GM23338 (cell line): ENCODE measurements around the gene ATP6V1E1.
A peak's percentile ranks its signal among the peaks of the same experiment; 100 is the strongest.

Experiments used
- CREB1 ChIP-seq: fragments of 250-450 bp; sonication (Bioruptor Pico); IDR thresholded peaks from 2 replicates; pipeline ENCODE4 v1.5.0; 2020; ENCODE audit warnings: low read depth, mild to moderate bottlenecking, moderate library complexity
- EZH2 ChIP-seq: fragments of 200-600 bp; sonication (generic); IDR thresholded peaks from one replicate; pipeline ENCODE4 v1.8.0; 2017; ENCODE audit warnings: antibody characterized with exemption, mild to moderate bottlenecking, low read depth; ENCODE audit not compliant: unreplicated experiment
- EZH2phosphoT487 ChIP-seq: fragments of 200-600 bp; sonication (generic); IDR thresholded peaks from one replicate; pipeline ENCODE4 v1.8.1; 2018; ENCODE audit warnings: antibody characterized with exemption; ENCODE audit not compliant: unreplicated experiment
- JUNB ChIP-seq: IDR thresholded peaks from one replicate; pipeline ENCODE4 v1.6.1; 2016; ENCODE audit warnings: antibody characterized with exemption; ENCODE audit not compliant: unreplicated experiment
- NANOG ChIP-seq: IDR thresholded peaks from 2 replicates; pipeline ENCODE4 v1.6.1; 2016; ENCODE audit warnings: antibody characterized with exemption, borderline replicate concordance
- POLR2AphosphoS5 ChIP-seq: IDR thresholded peaks from 2 replicates; pipeline ENCODE4 v1.6.1; 2016; ENCODE audit warnings: antibody characterized with exemption, low read depth
- STAT1 ChIP-seq: IDR thresholded peaks from one replicate; pipeline ENCODE4 v1.6.1; 2016; ENCODE audit warnings: antibody characterized with exemption; ENCODE audit not compliant: unreplicated experiment
- ZNF114 ChIP-seq: fragments of 250-450 bp; sonication (Bioruptor Pico); IDR thresholded peaks from 2 replicates; pipeline ENCODE4 v1.5.0; 2020; ENCODE audit warnings: mild to moderate bottlenecking, moderate library complexity
- ZNF331 ChIP-seq: fragments of 250-450 bp; sonication (Bioruptor Pico); IDR thresholded peaks from 2 replicates; pipeline ENCODE4 v1.5.0; 2020; ENCODE audit warnings: low read depth, mild to moderate bottlenecking, moderate library complexity
- TF ChIP-seq, protein P1 (sequence below), 2 experiments: fragments of 200-600 bp in 1 of 2; sonication (generic) in 1 of 2; conservative IDR thresholded peaks; 2 replicates each; pipeline versions ENCODE4 v1.5.1 to v1.6.1; 2016 to 2017; ENCODE audit warnings: antibody characterized with exemption in 2 of 2, low read depth in 2 of 2, mild to moderate bottlenecking in 2 of 2, moderate library complexity in 1 of 2
- TF ChIP-seq, protein P2 (sequence below): IDR thresholded peaks from one replicate; pipeline ENCODE4 v1.6.1; 2018; ENCODE audit warnings: antibody characterized with exemption; ENCODE audit not compliant: unreplicated experiment
- TF ChIP-seq, protein P3 (sequence below): fragments of 250-450 bp; sonication (Bioruptor Pico); IDR thresholded peaks from 2 replicates; pipeline ENCODE4 v1.5.0; 2020; ENCODE audit warnings: mild to moderate bottlenecking, moderate library complexity

DNA sequence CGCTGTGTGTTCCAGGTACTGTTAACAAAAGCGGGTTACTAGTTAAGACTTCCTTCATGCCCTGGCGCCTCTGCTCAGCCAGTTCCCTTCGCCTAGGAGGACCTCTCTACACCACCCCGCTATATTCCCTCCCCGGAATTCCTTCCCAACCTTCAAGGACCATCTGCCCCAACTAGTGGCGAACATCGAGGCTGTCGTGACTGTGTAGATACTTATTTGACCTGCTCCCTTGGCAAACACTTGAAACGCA is 9.6 kb upstream of the ATP6V1E1 start:
- TF ChIP-seq, protein P1, sequence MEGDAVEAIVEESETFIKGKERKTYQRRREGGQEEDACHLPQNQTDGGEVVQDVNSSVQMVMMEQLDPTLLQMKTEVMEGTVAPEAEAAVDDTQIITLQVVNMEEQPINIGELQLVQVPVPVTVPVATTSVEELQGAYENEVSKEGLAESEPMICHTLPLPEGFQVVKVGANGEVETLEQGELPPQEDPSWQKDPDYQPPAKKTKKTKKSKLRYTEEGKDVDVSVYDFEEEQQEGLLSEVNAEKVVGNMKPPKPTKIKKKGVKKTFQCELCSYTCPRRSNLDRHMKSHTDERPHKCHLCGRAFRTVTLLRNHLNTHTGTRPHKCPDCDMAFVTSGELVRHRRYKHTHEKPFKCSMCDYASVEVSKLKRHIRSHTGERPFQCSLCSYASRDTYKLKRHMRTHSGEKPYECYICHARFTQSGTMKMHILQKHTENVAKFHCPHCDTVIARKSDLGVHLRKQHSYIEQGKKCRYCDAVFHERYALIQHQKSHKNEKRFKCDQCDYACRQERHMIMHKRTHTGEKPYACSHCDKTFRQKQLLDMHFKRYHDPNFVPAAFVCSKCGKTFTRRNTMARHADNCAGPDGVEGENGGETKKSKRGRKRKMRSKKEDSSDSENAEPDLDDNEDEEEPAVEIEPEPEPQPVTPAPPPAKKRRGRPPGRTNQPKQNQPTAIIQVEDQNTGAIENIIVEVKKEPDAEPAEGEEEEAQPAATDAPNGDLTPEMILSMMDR (conservative IDR thresholded peaks at IDR 0.05; ENCODE audit: low read depth in 2 of 2), result peak in 1 of 2 experiments; percentile 23; a peak in 1 of 4 replicates
- TF ChIP-seq EZH2 (no peak), CREB1 (CRISPR knock-in tag) (no peak), NANOG (no peak), POLR2AphosphoS5 (no peak), JUNB (no peak), EZH2phosphoT487 (no peak), STAT1 (no peak), ZNF331 (CRISPR knock-in tag) (no peak), ZNF114 (CRISPR knock-in tag) (no peak)
- TF ChIP-seq, protein P2, sequence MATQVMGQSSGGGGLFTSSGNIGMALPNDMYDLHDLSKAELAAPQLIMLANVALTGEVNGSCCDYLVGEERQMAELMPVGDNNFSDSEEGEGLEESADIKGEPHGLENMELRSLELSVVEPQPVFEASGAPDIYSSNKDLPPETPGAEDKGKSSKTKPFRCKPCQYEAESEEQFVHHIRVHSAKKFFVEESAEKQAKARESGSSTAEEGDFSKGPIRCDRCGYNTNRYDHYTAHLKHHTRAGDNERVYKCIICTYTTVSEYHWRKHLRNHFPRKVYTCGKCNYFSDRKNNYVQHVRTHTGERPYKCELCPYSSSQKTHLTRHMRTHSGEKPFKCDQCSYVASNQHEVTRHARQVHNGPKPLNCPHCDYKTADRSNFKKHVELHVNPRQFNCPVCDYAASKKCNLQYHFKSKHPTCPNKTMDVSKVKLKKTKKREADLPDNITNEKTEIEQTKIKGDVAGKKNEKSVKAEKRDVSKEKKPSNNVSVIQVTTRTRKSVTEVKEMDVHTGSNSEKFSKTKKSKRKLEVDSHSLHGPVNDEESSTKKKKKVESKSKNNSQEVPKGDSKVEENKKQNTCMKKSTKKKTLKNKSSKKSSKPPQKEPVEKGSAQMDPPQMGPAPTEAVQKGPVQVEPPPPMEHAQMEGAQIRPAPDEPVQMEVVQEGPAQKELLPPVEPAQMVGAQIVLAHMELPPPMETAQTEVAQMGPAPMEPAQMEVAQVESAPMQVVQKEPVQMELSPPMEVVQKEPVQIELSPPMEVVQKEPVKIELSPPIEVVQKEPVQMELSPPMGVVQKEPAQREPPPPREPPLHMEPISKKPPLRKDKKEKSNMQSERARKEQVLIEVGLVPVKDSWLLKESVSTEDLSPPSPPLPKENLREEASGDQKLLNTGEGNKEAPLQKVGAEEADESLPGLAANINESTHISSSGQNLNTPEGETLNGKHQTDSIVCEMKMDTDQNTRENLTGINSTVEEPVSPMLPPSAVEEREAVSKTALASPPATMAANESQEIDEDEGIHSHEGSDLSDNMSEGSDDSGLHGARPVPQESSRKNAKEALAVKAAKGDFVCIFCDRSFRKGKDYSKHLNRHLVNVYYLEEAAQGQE, result no peak
- TF ChIP-seq, protein P3, sequence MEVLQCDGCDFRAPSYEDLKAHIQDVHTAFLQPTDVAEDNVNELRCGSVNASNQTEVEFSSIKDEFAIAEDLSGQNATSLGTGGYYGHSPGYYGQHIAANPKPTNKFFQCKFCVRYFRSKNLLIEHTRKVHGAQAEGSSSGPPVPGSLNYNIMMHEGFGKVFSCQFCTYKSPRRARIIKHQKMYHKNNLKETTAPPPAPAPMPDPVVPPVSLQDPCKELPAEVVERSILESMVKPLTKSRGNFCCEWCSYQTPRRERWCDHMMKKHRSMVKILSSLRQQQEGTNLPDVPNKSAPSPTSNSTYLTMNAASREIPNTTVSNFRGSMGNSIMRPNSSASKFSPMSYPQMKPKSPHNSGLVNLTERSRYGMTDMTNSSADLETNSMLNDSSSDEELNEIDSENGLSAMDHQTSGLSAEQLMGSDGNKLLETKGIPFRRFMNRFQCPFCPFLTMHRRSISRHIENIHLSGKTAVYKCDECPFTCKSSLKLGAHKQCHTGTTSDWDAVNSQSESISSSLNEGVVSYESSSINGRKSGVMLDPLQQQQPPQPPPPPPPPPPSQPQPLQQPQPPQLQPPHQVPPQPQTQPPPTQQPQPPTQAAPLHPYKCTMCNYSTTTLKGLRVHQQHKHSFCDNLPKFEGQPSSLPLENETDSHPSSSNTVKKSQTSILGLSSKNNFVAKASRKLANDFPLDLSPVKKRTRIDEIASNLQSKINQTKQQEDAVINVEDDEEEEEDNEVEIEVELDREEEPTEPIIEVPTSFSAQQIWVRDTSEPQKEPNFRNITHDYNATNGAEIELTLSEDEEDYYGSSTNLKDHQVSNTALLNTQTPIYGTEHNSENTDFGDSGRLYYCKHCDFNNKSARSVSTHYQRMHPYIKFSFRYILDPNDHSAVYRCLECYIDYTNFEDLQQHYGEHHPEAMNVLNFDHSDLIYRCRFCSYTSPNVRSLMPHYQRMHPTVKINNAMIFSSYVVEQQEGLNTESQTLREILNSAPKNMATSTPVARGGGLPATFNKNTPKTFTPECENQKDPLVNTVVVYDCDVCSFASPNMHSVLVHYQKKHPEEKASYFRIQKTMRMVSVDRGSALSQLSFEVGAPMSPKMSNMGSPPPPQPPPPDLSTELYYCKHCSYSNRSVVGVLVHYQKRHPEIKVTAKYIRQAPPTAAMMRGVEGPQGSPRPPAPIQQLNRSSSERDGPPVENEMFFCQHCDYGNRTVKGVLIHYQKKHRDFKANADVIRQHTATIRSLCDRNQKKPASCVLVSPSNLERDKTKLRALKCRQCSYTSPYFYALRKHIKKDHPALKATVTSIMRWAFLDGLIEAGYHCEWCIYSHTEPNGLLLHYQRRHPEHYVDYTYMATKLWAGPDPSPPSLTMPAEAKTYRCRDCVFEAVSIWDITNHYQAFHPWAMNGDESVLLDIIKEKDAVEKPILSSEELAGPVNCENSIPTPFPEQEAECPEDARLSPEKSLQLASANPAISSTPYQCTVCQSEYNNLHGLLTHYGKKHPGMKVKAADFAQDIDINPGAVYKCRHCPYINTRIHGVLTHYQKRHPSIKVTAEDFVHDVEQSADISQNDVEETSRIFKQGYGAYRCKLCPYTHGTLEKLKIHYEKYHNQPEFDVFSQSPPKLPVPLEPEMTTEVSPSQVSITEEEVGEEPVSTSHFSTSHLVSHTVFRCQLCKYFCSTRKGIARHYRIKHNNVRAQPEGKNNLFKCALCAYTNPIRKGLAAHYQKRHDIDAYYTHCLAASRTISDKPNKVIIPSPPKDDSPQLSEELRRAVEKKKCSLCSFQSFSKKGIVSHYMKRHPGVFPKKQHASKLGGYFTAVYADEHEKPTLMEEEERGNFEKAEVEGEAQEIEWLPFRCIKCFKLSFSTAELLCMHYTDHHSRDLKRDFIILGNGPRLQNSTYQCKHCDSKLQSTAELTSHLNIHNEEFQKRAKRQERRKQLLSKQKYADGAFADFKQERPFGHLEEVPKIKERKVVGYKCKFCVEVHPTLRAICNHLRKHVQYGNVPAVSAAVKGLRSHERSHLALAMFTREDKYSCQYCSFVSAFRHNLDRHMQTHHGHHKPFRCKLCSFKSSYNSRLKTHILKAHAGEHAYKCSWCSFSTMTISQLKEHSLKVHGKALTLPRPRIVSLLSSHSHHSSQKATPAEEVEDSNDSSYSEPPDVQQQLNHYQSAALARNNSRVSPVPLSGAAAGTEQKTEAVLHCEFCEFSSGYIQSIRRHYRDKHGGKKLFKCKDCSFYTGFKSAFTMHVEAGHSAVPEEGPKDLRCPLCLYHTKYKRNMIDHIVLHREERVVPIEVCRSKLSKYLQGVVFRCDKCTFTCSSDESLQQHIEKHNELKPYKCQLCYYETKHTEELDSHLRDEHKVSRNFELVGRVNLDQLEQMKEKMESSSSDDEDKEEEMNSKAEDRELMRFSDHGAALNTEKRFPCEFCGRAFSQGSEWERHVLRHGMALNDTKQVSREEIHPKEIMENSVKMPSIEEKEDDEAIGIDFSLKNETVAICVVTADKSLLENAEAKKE, result no peak
